Duodenal mucosa (tissue), 2 donors: ENCODE results near the gene ADCY2.

Experiments
- H3K27ac ChIP-seq: one replicate; pipeline ENCODE4 v1.7.0; 2013; ENCODE audit warnings: low read depth, low read length
- H3K27me3 ChIP-seq, 2 donors: one replicate each; pipeline ENCODE4 v1.7.0; 2013; ENCODE audit warnings: low read length in 2 of 2, control low read depth in 1 of 2; ENCODE audit not compliant: insufficient read depth in 2 of 2, control insufficient read depth in 1 of 2
- H3K36me3 ChIP-seq, 2 donors: one replicate each; pipeline ENCODE4 v1.7.0; 2013; ENCODE audit warnings: low read length in 2 of 2, control low read depth in 1 of 2; ENCODE audit not compliant: insufficient read depth in 2 of 2, control insufficient read depth in 1 of 2
- H3K4me1 ChIP-seq, 2 donors: one replicate each; pipeline ENCODE4 v1.7.0; 2013; ENCODE audit warnings: low read length in 2 of 2, control low read depth in 1 of 2; ENCODE audit not compliant: insufficient read depth in 2 of 2, control insufficient read depth in 1 of 2
- H3K4me3 ChIP-seq, 2 donors: one replicate each; pipeline ENCODE4 v1.7.0; 2013; ENCODE audit warnings: low read length in 2 of 2, low read depth in 1 of 2
- H3K9ac ChIP-seq, 2 donors: one replicate each; pipeline ENCODE4 v1.7.0; 2013; ENCODE audit warnings: low read length in 2 of 2, low read depth in 1 of 2
- H3K9me3 ChIP-seq, 2 donors: one replicate each; pipeline ENCODE4 v1.7.0; 2013; ENCODE audit warnings: low read length in 2 of 2, control low read depth in 1 of 2; ENCODE audit not compliant: control insufficient read depth in 1 of 2

The ADCY2 gene

GRCh38 chr5:7468742-7469141, 72.8 kb downstream of the ADCY2 start:
- Histone ChIP-seq H3K27me3 (no peaks in the 10 kb centered on the region), H3K4me1 (no peaks in the 10 kb centered on the region), H3K27ac (no peak overlapping the region), H3K36me3 (no peaks in the 10 kb centered on the region), H3K9me3 (peaks cover 0 to 5% of the 10 kb centered on the region in 2 donors), H3K4me3 (no peak overlapping the region), H3K9ac (no peak overlapping the region)

- Histone ChIP-seq H3K9ac (no peak overlapping the region), H3K27ac (no peak overlapping the region), H3K4me3 (no peak overlapping the region), H3K4me1 (no peaks in the 10 kb centered on the region), H3K36me3 (no peaks in the 10 kb centered on the region), H3K9me3 (peaks cover 0 to 5% of the 10 kb centered on the region in 2 donors), H3K27me3 (no peaks in the 10 kb centered on the region)
These were observed 75.8 kb downstream of the ADCY2 start for GRCh38 chr5:7471710-7472109.

- Histone ChIP-seq H3K4me3 (no peak overlapping the region), H3K36me3 (no peaks in the 10 kb centered on the region)
These were observed 77.2 kb downstream of the ADCY2 start for GRCh38 chr5:7473115-7473514.

DNA sequence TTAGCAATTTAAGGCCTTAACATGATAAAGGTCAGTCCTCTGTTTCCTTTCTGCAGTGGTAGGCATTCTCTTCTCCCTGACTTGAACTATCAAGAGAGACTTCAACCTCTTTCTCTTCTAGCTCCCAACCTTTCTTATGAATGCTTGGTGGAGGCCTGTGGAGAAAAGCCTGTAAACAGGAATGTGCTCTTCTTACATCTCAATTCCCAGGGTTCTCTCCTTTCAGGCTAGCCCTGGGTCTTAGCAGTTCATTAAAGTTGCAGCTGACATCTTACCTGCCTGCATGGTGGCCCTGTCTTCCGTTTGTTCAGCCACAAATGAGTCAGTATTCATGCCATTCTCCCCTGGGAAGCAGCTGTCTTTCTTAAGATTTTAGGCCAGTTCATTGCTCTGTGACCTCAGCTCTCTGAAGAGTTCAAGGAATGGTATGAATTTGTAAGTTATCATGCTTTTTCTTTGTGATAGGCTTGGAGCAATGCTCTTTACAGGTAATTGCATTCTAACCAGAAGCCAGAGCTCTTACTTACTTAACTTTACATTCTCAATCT, 77.8 kb downstream of the ADCY2 start:
- H3K36me3 ChIP-seq: no peaks in the 10 kb centered on the region

More at GRCh38 chr5:7473115-7473514, 77.2 kb downstream of the ADCY2 start:
- no peak overlapping the region for H3K27ac ChIP-seq
- no peak overlapping the region for H3K9ac ChIP-seq
- H3K4me1 ChIP-seq: no peaks in the 10 kb centered on the region
- no peaks in the 10 kb centered on the region for H3K27me3 ChIP-seq
- peaks cover 0 to 5% of the 10 kb centered on the region in 2 donors for H3K9me3 ChIP-seq

DNA sequence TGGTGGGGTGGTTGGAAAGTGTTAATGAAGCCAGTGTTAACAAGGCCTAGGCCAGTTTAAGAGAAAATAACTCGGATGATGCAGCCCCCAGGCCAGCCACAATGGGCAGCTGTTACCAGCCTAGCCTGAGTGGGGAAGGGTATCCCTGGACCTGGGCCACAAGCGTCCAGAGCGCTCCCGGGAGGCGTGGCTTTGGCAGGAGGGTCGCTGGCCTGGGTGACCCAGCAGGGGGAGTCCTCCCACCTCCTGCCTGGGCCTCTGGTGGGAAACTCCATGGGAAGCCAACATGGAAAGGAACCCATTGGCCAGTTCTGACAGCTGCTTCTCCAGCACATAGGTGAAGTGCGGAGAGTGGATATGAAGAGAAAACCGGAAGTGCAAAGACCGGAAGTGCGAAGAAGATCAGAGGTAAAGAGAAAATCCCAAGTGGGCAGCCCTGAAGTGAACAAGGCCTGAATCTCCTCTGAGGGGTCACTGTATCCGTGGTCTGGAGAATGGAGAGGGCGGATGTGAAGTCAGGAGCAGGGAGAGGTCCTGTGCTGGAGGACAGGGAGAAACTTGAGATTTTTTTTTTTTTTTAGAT, 79.0 kb downstream of the ADCY2 start:
- no peaks in the 10 kb centered on the region for H3K4me1 ChIP-seq
- no peak overlapping the region for H3K4me3 ChIP-seq
- H3K36me3 ChIP-seq: no peaks in the 10 kb centered on the region
- no peak overlapping the region for H3K27ac ChIP-seq
- peaks cover 0 to 5% of the 10 kb centered on the region in 2 donors for H3K9me3 ChIP-seq
- H3K27me3 ChIP-seq: no peaks in the 10 kb centered on the region
- no peak overlapping the region for H3K9ac ChIP-seq

More for the DNA sequence above, 77.8 kb downstream of the ADCY2 start:
- no peaks in the 10 kb centered on the region for H3K4me1 ChIP-seq
- no peak overlapping the region for H3K9ac ChIP-seq
- no peak overlapping the region for H3K27ac ChIP-seq
- no peak overlapping the region for H3K4me3 ChIP-seq
- no peaks in the 10 kb centered on the region for H3K27me3 ChIP-seq
- peaks cover 0 to 5% of the 10 kb centered on the region in 2 donors for H3K9me3 ChIP-seq

- Histone ChIP-seq H3K36me3 (no peaks in the 10 kb centered on the region), H3K27me3 (no peaks in the 10 kb centered on the region), H3K9ac (no peak overlapping the region), H3K4me3 (no peak overlapping the region), H3K27ac (no peak overlapping the region), H3K4me1 (no peaks in the 10 kb centered on the region), H3K9me3 (no peaks in the 10 kb centered on the region)
These were observed 82.5 kb downstream of the ADCY2 start for GRCh38 chr5:7478459-7478858.

GRCh38 chr5:7488734-7489133, 92.8 kb downstream of the ADCY2 start:
- Histone ChIP-seq H3K27ac (no peak overlapping the region), H3K36me3 (no peaks in the 10 kb centered on the region), H3K9ac (no peak overlapping the region), H3K9me3 (no peaks in the 10 kb centered on the region), H3K27me3 (no peaks in the 10 kb centered on the region), H3K4me3 (no peak overlapping the region), H3K4me1 (no peaks in the 10 kb centered on the region)

DNA sequence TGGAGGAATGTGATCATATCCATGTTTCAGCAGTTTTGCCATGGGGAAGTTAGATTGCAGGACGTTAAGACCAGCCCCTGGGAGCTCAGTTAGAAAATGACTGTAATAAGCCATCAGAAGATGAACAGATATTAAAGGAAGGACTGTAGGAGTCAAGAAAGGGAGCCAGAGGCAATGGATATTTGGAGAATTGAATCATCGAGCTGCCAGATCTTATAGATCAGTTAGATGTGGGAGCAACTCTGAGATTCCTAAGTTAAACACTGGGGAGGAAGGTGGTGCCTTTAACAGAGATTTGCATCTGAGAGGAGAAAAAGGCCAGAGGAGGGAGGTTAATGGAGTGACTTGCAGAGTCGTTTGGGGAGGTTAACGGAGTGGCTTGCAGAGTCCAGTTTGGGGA, 96.4 kb downstream of the ADCY2 start:
- H3K4me3 ChIP-seq: no peak overlapping the region
- H3K27me3 ChIP-seq: no peaks in the 10 kb centered on the region
- H3K9me3 ChIP-seq: no peaks in the 10 kb centered on the region
- H3K36me3 ChIP-seq: no peaks in the 10 kb centered on the region
- no peak overlapping the region for H3K27ac ChIP-seq
- H3K4me1 ChIP-seq: no peaks in the 10 kb centered on the region
- H3K9ac ChIP-seq: no peak overlapping the region

DNA sequence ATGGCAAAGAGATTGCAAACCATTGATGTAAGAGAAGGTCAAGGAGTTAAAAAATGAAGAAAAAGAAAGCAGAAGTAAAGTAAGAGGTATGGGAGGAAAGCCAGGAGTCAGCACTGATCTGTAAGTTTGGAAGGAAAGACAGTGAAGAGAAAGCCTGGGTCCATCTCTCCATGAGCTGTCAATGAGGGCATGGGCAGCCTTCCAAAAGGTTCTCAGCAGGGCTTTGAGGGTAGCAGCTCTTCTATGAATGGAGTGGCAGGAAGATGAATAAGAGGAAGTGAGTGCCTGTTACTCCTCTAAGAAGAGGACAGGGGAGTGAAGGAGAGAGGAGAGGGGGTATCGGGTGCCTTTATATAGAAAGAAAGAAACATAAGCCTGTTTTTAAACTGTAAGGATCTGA, 97.1 kb downstream of the ADCY2 start:
- no peaks in the 10 kb centered on the region for H3K27me3 ChIP-seq
- H3K27ac ChIP-seq: no peak overlapping the region
- no peak overlapping the region for H3K9ac ChIP-seq
- no peak overlapping the region for H3K4me3 ChIP-seq
- H3K9me3 ChIP-seq: no peaks in the 10 kb centered on the region
- H3K36me3 ChIP-seq: no peaks in the 10 kb centered on the region
- H3K4me1 ChIP-seq: no peaks in the 10 kb centered on the region

DNA sequence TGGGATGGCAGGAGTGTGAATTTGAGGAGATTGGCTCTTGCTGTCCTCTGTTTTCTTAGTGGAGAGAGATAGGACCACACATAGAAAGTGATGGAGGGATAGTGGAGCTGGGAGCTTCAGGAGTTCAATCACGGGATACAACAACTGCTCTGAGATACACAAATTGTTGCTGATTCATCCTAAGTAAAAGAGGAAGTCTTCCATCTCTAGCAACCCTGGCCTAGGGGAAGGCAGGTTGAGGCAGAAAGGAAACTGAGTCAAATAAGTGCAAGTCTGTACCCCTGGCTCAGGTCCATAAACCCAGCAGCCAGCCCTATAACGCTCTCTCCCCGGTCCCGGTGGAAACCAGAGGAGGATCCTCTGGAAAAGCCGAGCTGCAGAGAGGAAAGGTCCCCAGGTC, 97.7 kb downstream of the ADCY2 start:
- H3K27me3 ChIP-seq: no peaks in the 10 kb centered on the region
- H3K9me3 ChIP-seq: no peaks in the 10 kb centered on the region
- no peak overlapping the region for H3K4me3 ChIP-seq
- H3K36me3 ChIP-seq: no peaks in the 10 kb centered on the region
- no peak overlapping the region for H3K27ac ChIP-seq
- no peaks in the 10 kb centered on the region for H3K4me1 ChIP-seq
- H3K9ac ChIP-seq: no peak overlapping the region
